ENCODE results near the gene RTTN.

Gene RTTN

DNA sequence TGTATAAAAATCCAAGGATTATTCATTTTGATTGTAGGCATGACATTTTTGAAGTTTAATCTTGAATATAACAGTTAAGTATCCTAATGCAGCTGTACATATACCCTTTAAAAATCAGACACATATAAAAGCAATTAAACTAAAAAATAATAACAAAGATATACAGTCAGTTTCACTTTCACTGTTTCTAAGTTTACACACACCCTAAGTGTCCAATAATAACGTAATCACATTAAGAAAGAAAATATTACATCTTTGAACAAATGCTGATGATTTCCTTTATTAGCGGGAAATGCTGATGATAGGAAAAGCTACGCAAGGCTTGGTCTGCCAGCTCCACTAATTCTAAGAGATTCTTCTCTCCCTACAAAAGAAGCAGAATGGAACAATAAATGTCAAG, 38.8 kb downstream of the RTTN start:
- in situ Hi-C loops (cut with MboI; ENCODE audit: low pct_unique_long_range_greater_than_20kb, low sequenced_read_pairs), result no loop called here
- no peak for DNase-seq

DNA sequence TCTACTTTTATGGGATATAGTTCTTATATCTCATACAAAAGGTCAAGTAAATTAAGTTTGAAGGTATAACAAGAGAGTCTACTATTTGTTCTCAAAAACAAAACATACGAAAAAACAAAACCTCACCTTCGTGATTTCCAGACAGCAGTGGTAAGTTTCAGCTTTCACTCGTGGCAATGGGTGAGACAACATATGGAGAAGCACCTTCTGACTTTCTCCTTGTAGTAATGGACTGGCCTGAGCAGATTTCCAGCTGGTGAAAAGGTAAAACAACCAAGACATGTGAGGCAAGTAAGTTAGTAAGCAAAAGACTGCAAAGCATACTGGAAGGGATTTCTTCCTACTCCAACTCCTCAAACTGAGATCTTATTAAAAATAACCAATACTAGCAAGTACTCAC, 39.6 kb downstream of the RTTN start:
- DNase-seq, result no peak

DNA sequence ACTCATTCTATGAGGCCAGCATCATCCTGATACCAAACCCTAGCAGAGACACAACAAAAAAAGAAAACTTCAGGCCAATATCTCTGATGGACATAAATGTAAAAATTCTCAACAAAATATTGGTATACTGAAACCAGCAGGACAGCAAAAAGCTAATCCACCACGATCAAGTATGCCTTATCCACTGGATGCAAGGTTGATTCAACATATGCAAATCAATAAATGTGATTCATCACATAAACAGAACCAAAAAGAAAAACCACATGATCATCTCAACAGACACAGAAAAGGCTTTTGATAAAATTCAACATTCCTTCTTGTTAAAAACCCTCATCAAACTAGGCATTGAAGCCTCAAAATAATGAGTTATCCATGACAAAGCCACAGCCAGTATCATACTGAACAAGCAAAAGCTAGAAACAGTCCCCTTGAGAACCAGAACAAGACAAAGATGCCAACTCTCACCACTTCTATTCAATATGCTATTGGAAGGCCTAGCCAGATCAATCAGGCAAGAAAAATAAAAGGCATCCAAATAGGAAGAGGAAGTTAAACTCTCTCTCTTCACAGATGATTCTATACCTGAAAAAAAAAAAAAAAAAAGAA, 45.3 kb downstream of the RTTN start:
- no peak for DNase-seq
- in situ Hi-C loops (cut with MboI; ENCODE audit: low pct_unique_long_range_greater_than_20kb, low sequenced_read_pairs), result no loop called here

More for the DNA sequence above, 39.6 kb downstream of the RTTN start:
- in situ Hi-C loops (cut with MboI; ENCODE audit: low pct_unique_long_range_greater_than_20kb, low sequenced_read_pairs), result no loop called here

DNA sequence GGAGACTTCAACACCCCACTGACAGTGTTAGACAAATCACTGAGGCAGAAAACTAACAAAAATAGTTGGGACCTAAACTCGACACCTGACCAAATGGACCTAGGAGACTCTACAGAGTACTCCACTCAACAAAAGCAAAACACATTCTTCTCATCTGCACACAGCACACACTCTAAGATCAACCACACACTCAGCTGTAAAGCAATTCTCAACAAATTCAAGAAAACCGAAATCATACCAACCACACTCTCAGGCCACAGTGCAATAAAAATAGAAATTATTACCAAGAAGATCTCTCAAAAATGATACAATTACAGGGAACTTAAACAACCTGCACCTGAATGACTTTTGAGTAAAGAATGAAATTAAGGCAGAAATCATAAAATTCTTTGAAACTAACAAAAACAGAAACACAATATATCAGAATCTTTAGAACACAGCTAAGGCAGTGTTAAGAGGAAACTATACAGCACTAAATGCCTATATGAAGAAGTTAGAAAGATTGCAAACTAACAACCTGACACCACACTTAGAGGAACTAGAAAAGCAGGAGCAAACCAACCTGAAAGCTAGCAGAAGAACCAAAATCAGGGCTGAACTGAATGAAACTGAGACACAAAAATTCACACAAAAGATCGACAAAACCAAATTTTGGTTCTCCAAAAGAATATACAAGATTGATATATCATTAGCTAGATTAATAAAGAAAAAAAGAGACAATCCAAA, 46.3 kb downstream of the RTTN start:
- in situ Hi-C loops (cut with MboI; ENCODE audit: low pct_unique_long_range_greater_than_20kb, low sequenced_read_pairs), result no loop called here

DNA sequence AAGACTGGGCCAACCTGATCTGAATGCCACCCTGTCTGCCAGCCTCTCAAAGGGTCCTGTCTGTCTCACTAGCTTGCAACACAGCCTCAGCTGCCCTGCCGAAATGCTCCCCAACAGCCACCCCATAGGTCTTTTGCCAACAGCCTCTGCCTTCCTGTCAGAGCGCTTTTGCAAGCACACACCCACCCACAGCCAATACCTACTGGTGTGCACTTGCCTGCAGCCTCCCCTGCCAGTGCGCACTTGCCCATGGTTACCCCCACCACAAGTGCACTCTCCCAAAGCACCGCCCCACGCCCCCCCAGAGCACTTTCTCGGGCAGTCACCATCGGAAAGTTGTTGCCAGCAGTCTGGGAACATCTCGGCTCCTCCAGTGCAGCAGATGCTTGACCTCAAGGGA, 48.6 kb downstream of the RTTN start:
- in situ Hi-C loops (cut with MboI; ENCODE audit: low pct_unique_long_range_greater_than_20kb, low sequenced_read_pairs), result no loop called here
- no peak for DNase-seq

More for the DNA sequence above, 46.3 kb downstream of the RTTN start:
- no peak for DNase-seq

DNA sequence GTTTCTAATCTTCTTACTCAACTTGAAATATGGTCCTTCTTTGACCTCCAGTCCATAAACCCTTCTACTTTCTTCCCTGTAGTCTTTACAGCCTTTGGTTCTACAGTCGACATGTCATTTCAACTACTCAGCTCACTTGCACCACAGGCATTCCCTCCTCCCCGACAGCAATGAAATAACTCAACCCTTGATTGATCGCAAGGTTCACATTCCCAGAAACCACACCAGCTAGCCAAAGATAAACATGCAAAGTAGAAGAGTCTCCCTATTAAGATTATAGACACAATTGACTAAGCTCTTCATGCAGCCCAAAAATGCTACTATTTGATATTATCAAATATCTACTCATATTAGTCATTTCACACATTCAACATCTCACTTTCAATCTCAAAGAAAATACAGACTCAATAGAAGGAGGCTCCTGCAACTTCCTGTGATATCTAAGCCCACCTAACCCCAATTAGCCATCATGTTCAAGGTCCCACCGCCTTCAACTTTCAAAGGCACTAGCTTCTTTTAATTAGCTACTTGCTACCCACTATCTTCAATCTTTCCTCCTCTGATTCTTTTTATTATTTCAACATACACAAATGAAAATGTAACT, 50.8 kb downstream of the RTTN start:
- no peak for DNase-seq
- in situ Hi-C loops (cut with MboI; ENCODE audit: low pct_unique_long_range_greater_than_20kb, low sequenced_read_pairs), result no loop called here

DNA sequence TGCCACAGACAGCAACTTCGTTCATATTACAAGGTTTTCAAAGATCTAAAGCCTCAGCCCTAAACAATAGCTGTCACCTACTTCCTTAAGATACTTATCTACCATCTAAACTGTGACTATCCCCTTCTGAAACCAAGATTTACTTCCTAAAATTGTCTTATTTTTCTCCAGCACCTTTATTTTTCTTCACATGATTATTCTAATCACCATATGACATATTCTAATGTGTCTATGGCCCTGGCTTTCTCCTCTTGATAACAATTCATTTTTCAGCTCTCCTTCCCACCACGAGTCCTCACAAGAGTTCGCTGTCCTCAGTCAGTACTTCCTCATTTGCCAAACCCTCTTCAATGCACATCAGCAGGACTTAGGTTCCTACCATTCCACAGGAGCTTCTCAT, 53.9 kb downstream of the RTTN start:
- in situ Hi-C loops (cut with MboI; ENCODE audit: low pct_unique_long_range_greater_than_20kb, low sequenced_read_pairs), result no loop called here
- DNase-seq, result peak; percentile 84

DNA sequence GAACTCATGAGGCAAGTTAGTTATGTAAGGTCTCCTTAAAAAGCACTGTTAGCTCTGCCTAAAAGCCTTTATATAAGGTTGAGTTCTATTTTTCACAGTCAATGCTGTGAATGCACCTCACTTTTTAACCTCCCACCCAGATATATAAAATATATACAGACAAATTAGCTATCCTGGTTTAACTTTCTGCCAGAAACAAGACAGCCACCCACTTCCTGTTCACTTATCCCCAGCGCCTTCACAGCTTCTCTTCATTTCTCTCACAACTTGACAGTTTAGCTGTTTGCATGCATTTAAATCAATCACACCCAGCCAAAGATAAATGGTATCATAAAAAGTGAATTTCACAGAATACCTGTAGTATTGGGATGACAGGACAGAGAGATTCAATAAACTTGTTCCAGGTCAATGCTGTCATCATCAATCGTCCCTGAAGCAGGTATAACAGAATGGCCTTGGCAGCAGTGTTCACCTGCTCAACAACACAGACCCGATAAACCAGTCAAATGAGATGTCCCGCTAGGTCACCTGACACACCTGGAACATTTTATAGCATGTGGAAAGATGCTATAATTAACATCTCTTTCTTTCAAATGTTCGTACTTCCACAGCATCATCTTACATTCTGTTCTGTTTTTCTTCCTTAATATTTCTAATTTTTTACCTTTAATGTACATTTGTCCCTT, 55.7 kb downstream of the RTTN start:
- DNase-seq, result no peak
- in situ Hi-C loops (cut with MboI; ENCODE audit: low pct_unique_long_range_greater_than_20kb, low sequenced_read_pairs), result no loop called here

DNA sequence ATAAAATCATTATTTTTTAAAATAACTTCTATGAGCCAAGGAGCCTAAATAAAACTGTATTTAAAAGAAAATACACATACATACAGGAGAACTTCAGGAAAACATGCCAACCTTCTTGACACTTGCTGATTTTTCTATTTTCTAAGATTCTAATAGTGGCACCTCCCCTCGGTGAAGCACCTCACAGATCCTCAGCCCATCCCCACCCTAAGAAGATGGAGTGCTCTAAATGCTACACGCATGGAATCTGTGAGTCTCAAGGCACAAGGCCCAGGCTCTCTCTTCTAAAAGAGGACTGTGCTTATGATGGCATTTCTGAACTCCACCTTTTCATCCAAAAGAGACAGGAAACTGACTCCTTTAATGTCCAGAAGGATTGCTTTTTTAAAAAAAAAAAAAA, 56.3 kb downstream of the RTTN start:
- in situ Hi-C loops (cut with MboI; ENCODE audit: low pct_unique_long_range_greater_than_20kb, low sequenced_read_pairs), result no loop called here
- no peak for DNase-seq

DNA sequence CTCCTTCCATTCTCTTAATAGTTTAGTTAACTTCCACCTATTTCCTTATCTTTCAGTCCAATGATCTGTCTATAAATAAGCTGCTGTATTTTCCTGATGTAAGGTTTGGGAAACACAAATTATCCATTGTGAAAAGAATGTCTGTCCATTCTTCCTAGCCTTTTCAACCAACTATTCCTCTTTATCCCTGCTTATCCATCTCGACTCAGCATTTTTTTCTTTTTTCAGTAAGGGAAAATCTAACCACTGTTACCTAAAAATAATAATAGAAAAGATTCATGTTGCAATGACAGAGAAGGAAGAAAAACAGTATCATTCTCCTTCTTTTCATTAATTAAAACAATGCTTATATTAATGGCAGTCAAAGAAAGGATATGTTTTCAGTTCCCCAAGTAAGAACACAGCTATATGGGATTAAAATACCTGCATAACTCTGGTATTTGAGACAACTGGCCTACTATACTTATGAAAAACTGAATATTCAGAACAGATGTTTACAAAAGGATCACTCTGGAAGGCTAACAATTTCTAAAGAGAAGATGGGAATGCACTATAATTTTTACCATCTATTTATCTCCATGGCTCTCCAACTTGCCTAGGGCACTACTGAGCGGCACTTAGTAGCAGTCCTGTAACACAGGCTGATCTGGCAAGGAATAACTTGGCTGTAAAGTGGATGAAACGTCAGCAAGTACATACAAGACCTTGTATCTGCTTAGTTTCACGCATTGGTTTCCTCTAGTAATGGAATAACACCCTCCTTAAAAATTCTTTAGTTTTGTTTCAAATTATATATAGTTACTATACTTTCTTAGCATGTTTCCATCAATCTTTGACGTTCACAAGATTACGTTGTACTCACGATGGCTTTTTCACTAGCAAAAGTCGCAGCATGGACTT, 57.2 kb downstream of the RTTN start:
- no peak for DNase-seq
- in situ Hi-C loops (cut with MboI; ENCODE audit: low pct_unique_long_range_greater_than_20kb, low sequenced_read_pairs), result no loop called here

DNA sequence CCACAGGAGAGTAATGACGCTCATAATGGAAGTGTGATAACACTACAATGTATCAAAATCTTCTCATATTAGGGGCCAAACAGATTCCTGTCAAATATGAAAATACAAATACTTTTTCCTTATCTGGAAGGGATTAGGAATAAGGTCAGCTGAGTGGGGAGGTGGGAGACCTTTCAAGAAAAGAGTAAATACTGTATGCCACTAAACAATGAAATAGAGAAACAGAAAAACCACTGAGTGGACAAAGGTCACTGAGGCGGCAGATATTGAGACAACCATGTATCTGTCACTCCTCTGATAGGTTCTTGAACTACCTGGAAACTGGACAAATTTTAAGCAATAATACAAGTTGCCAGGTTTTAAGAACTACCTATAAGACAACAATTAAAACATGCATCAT, 59.3 kb downstream of the RTTN start:
- in situ Hi-C loops (cut with MboI; ENCODE audit: low pct_unique_long_range_greater_than_20kb, low sequenced_read_pairs), result no loop called here
- DNase-seq, result no peak

DNA sequence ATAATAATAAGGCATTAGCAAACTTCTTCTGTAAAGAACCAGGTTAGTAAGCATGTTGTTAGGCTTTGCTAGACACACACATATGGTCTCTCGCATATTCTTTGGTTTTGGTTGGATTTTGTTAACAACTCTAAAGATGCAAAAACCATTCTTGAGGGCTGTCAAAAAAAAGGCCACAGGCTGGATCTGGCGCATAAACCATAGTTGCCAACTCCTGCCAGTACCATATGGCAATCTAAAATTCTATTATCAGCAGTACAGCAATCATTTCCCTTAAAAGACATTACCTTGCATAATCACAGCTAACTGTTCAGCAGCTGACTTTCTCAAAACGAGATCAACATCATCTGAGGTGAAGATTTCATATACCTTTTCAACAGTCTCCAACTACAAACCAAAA, 63.5 kb downstream of the RTTN start:
- in situ Hi-C loops (cut with MboI; ENCODE audit: low pct_unique_long_range_greater_than_20kb, low sequenced_read_pairs), result no loop called here
- DNase-seq, result no peak

DNA sequence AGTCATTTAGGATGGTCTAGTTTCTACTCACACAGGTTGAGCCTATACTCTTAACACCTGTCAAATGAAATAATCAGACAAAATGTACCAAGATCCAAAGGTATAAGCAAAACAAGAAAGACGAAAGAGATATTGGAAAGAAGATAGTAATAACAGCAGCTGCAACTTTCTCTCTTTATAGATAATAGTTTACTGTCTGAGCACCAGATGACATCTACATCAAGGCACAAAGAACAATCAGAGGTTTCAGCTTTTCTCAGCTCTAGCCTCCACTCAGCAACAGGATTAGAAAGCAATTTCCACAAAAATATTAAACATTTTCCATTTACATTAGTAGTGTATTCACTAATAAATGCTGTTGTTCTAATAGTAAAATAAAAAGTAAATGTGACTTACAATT, 66.3 kb downstream of the RTTN start:
- no peak for DNase-seq

DNA sequence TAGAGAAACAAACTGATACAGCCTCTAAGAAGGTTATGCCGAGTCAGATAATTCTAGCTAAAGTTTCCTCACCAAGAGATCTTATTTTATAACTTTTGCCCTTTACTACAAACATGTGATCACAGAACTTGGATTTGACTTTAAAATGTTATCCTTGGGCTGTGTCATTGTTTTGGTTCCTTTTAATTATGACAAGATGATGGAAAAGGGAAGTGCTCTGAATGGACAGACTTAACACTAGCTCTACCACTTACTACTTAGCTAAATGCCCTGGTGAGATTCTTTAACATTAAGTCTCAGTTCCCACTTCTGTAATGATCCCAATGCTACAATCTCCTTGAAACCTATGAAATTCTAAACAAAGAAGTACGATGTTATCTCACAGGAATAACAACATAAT, 69.9 kb downstream of the RTTN start:
- peak; percentile 58 for DNase-seq
- in situ Hi-C loops (cut with MboI; ENCODE audit: low pct_unique_long_range_greater_than_20kb, low sequenced_read_pairs), result no loop called here

More for the DNA sequence above, 66.3 kb downstream of the RTTN start:
- in situ Hi-C loops (cut with MboI; ENCODE audit: low pct_unique_long_range_greater_than_20kb, low sequenced_read_pairs), result no loop called here

DNA sequence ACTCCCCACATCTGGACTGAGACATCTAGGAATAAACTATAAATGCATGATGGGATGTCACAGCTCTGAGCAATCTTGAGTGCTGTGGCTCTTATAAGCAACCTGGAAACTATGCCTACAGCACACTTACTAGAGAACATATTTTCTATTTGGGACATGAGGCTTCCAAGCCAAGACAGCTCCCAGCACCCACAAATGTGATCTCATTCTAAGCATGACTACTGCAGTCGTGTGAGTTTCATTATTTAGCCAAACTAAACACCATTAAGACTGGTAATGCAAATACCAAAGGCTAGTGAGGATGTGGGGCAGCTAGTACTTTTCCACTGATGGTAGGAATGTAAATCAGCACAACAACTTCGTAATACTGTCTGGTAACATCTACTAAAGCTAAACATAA, 72.5 kb downstream of the RTTN start:
- in situ Hi-C loops (cut with MboI; ENCODE audit: low pct_unique_long_range_greater_than_20kb, low sequenced_read_pairs), result no loop called here
- DNase-seq, result no peak

DNA sequence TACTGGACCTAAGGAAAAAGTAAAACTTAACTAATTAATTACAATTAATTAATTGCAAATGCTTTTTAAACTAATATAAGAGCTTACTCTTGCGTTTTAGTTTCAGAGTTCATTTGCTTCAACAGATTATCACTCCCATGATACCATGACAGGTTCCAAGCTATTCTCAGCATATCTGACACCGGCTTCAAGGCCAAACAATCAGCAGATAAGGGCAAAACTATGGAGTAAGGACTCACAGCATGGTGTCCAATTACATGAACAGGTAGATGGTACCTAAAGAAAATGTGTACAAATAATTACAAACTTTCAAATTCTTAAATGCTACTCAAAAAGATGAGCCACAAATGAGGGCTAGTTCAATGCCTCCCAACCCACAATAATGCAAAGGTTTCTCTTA, 77.2 kb downstream of the RTTN start:
- in situ Hi-C loops (cut with MboI; ENCODE audit: low pct_unique_long_range_greater_than_20kb, low sequenced_read_pairs), result no loop called here

DNA sequence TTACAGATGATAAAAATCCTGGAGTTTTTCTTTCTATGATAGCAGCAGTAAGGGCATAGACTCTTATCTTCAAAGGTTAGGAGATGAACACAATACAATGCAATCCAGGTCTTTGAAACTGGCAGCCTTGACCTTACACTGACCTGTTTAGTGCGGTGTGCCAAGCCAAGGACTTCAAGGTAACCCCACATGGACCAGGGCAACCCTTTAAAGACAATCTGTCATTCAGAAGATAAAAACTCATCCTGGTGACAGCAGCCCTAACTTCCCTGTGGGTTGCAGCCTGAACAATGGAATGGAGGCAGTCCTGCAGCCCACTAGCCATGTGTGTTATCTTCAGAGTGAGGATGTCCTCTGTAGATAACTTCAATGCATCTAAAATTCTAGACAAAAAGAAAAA, 78.1 kb downstream of the RTTN start:
- in situ Hi-C loops (cut with MboI; ENCODE audit: low pct_unique_long_range_greater_than_20kb, low sequenced_read_pairs), result no loop called here
- DNase-seq, result no peak

More for the DNA sequence above, 77.2 kb downstream of the RTTN start:
- no peak for DNase-seq

DNA sequence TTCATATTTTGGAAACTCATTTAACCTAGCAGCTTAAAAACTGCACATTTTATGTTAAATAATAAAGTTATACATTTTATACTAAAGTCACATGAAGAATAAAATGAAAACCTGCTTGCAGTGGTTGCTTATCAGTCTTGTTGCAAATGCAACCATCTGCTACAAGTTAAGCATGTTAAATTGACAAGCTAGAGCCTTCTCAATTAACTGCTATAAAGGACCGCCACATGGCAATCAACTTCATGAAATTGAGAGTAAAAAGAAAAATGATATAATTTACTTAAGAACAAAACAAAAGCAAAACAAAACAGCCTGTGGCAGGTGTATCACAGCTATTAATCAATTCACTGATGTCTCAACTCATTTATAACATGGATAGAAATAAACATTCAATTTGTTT, 78.7 kb downstream of the RTTN start:
- no peak for DNase-seq
- in situ Hi-C loops (cut with MboI; ENCODE audit: low pct_unique_long_range_greater_than_20kb, low sequenced_read_pairs), result no loop called here

DNA sequence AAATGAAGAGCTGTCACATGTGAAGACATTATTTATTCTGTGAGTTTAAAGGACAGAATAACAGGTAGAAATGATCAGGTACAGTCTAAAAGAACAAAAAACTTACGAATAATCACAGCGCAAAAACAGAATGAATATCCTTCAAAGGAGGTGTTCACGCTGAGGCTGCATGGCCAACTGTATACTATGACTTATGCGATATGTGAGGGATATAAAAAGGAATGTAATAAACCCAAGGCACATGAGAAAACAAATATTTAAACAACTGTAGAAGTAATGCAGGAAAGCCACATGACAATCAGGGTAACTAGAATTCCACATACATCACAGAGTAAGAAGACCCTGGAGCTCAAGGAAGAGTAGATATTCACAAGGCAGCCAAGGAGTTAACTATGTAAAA, 81.3 kb downstream of the RTTN start:
- in situ Hi-C loops (cut with MboI; ENCODE audit: low pct_unique_long_range_greater_than_20kb, low sequenced_read_pairs), result no loop called here
- no peak for DNase-seq
